SJSA1 (cell line): Measurements from ENCODE around the gene LAPTM4A. TPM values are rescaled to one million over a fixed set of nuclear protein-coding genes. Genes with fewer than 3 reads are reported as not detected.
A peak's percentile ranks its signal among the peaks of the same experiment; 100 is the strongest.
"Not testable (repeated sequence)": the region's sequence is repeated elsewhere in the genome, so short reads cannot be mapped to it uniquely, and the experiment has no call there.

ENCODE experiments used
- DNase-seq, 2 experiments: peaks; one replicate each; pipeline ENCODE4 v3.0.0-alpha.2; 2015 to 2020; ENCODE audit warnings: low spot score in 2 of 2, low read depth in 1 of 2
- H3K27ac ChIP-seq: fragments of 250-450 bp; sonication (Bioruptor Pico); 2 replicates; pipeline ENCODE4 v1.5.1; 2020; ENCODE audit warnings: mild to moderate bottlenecking, moderate library complexity
- H3K27me3 ChIP-seq: fragments of 250-450 bp; sonication (Bioruptor Pico); replicated peaks from 2 replicates; pipeline ENCODE4 v1.5.1; 2020; ENCODE audit warnings: mild to moderate bottlenecking, moderate library complexity
- H3K36me3 ChIP-seq: fragments of 250-450 bp; sonication (Bioruptor Pico); 2 replicates; pipeline ENCODE4 v1.5.1; 2020; ENCODE audit warnings: mild to moderate bottlenecking
- H3K4me1 ChIP-seq: fragments of 250-450 bp; sonication (Bioruptor Pico); replicated peaks from 2 replicates; pipeline ENCODE4 v1.6.1; 2021; ENCODE audit warnings: mild to moderate bottlenecking
- H3K4me3 ChIP-seq: fragments of 250-450 bp; sonication (Bioruptor Pico); 2 replicates; pipeline ENCODE4 v1.5.1; 2020; ENCODE audit warnings: mild to moderate bottlenecking
- H3K9me3 ChIP-seq: fragments of 250-450 bp; sonication (Bioruptor Pico); replicated peaks from 2 replicates; pipeline ENCODE4 v1.5.1; 2020; ENCODE audit warnings: mild to moderate bottlenecking
- total RNA-seq: library from RNA; depleted of rRNA; stranded (reverse); fragments of >200 nt; shearing (Covaris generic); gene quantifications from 2 replicates; pipeline ENCODE4 v1.2.3, GENCODE V29; 2014

The LAPTM4A gene
- total RNA-seq, 1 experiment from 2014 or later, result 214 TPM

- peaks cover 13% of the 10 kb centered on the region for H3K4me1 ChIP-seq
- DNase-seq, result peak; percentile 47 to 64
- H3K4me3 ChIP-seq, H3K27me3 ChIP-seq, H3K9me3 ChIP-seq, H3K27ac ChIP-seq, H3K36me3 ChIP-seq: not testable (repeated sequence)
These were observed 34.5 kb upstream of the LAPTM4A start for GRCh38 chr2:20085909-20086308.

GRCh38 chr2:20082812-20083211 is 31.4 kb upstream of the LAPTM4A start:
- not testable (repeated sequence) for H3K36me3 ChIP-seq, H3K9me3 ChIP-seq, H3K27me3 ChIP-seq

GRCh38 chr2:20081841-20082240 is 30.4 kb upstream of the LAPTM4A start:
- H3K27me3 ChIP-seq, result no peaks in the 10 kb centered on the region
- DNase-seq, result no peak
- peaks cover 12% of the 10 kb centered on the region for H3K4me1 ChIP-seq
- no peaks in the 10 kb centered on the region for H3K36me3 ChIP-seq
- H3K4me3 ChIP-seq, result no peak overlapping the region
- no peak overlapping the region for H3K27ac ChIP-seq
- peaks cover 3% of the 10 kb centered on the region; the same call in 1 of the 2 replicates for H3K9me3 ChIP-seq

More at GRCh38 chr2:20082812-20083211, 31.4 kb upstream of the LAPTM4A start:
- DNase-seq, H3K27ac ChIP-seq, H3K4me3 ChIP-seq: not testable (repeated sequence)
- H3K4me1 ChIP-seq, result peaks cover 12% of the 10 kb centered on the region

- H3K27ac ChIP-seq, result no peak overlapping the region
- DNase-seq, result no peak
- H3K9me3 ChIP-seq, result peaks cover 3% of the 10 kb centered on the region; the same call in 1 of the 2 replicates
- H3K4me3 ChIP-seq, result no peak overlapping the region
- peaks cover 9% of the 10 kb centered on the region for H3K4me1 ChIP-seq
- H3K36me3 ChIP-seq, result no peaks in the 10 kb centered on the region
- H3K27me3 ChIP-seq, result no peaks in the 10 kb centered on the region
These were observed 29.5 kb upstream of the LAPTM4A start for GRCh38 chr2:20080839-20081415.

- H3K27me3 ChIP-seq, result no peaks in the 10 kb centered on the region
- H3K36me3 ChIP-seq, result no peaks in the 10 kb centered on the region
These were observed 29.0 kb upstream of the LAPTM4A start for GRCh38 chr2:20080428-20080827.

GRCh38 chr2:20079546-20080115 is 28.2 kb upstream of the LAPTM4A start:
- Histone ChIP-seq H3K36me3 (no peaks in the 10 kb centered on the region), H3K27me3 (no peaks in the 10 kb centered on the region), H3K4me1 (peaks cover 6% of the 10 kb centered on the region), H3K27ac (no peak overlapping the region), H3K9me3 (peaks cover 3% of the 10 kb centered on the region; the same call in 1 of the 2 replicates), H3K4me3 (no peak overlapping the region)
- no peak for DNase-seq

More at GRCh38 chr2:20080428-20080827, 29.0 kb upstream of the LAPTM4A start:
- H3K27ac ChIP-seq, result no peak overlapping the region
- H3K4me1 ChIP-seq, result peaks cover 6% of the 10 kb centered on the region
- no peak for DNase-seq
- H3K9me3 ChIP-seq, result peaks cover 3% of the 10 kb centered on the region; the same call in 1 of the 2 replicates
- no peak overlapping the region for H3K4me3 ChIP-seq

GRCh38 chr2:20077411-20077940 is 26.0 kb upstream of the LAPTM4A start:
- Histone ChIP-seq H3K36me3 (no peaks in the 10 kb centered on the region), H3K27me3 (no peaks in the 10 kb centered on the region), H3K4me1 (peaks cover 14% of the 10 kb centered on the region), H3K9me3 (peaks cover 3% of the 10 kb centered on the region; the same call in 1 of the 2 replicates), H3K4me3 (no peak overlapping the region), H3K27ac (no peak overlapping the region)
- DNase-seq, result no peak

- Histone ChIP-seq H3K4me3 (no peak overlapping the region), H3K9me3 (peaks cover 3% of the 10 kb centered on the region; the same call in 1 of the 2 replicates), H3K4me1 (peaks cover 21% of the 10 kb centered on the region), H3K36me3 (no peaks in the 10 kb centered on the region), H3K27me3 (no peaks in the 10 kb centered on the region), H3K27ac (no peak overlapping the region)
- DNase-seq, result no peak
These were observed 25.3 kb upstream of the LAPTM4A start for GRCh38 chr2:20076757-20077156.

- Histone ChIP-seq H3K27ac (no peak overlapping the region), H3K4me3 (no peak overlapping the region), H3K4me1 (peaks cover 28% of the 10 kb centered on the region), H3K36me3 (no peaks in the 10 kb centered on the region), H3K9me3 (peaks cover 3% of the 10 kb centered on the region; the same call in 1 of the 2 replicates), H3K27me3 (no peaks in the 10 kb centered on the region)
- no peak for DNase-seq
These were observed 23.5 kb upstream of the LAPTM4A start for GRCh38 chr2:20074901-20075300.

- H3K27me3 ChIP-seq, DNase-seq, H3K27ac ChIP-seq, H3K36me3 ChIP-seq, H3K4me3 ChIP-seq, H3K9me3 ChIP-seq: not testable (repeated sequence)
- peaks cover 28% of the 10 kb centered on the region for H3K4me1 ChIP-seq
These were observed 22.7 kb upstream of the LAPTM4A start for GRCh38 chr2:20074046-20074648.

- Histone ChIP-seq H3K9me3 (0 out of 2 replicates have a peak, but pooled peaks cover 3% of the 10 kb centered on the region), H3K27ac (no peak overlapping the region), H3K27me3 (no peaks in the 10 kb centered on the region), H3K36me3 (no peaks in the 10 kb centered on the region), H3K4me1 (peaks cover 34% of the 10 kb centered on the region), H3K4me3 (no peak overlapping the region)
- DNase-seq, result no peak
These were observed 22.0 kb upstream of the LAPTM4A start for GRCh38 chr2:20073460-20073859.

- Histone ChIP-seq H3K4me3 (peak overlapping the region; percentile 1; the same call in 1 of the 2 replicates), H3K4me1 (peaks cover 43% of the 10 kb centered on the region)
- DNase-seq, result no peak
These were observed 21.2 kb upstream of the LAPTM4A start for GRCh38 chr2:20072436-20073158.

More at GRCh38 chr2:20072436-20073158, 21.2 kb upstream of the LAPTM4A start:
- H3K27ac ChIP-seq, result peak overlapping the region; percentile 91
- 0 out of 2 replicates have a peak, but pooled peaks cover 2% of the 10 kb centered on the region for H3K9me3 ChIP-seq
- H3K36me3 ChIP-seq, result no peaks in the 10 kb centered on the region
- no peaks in the 10 kb centered on the region for H3K27me3 ChIP-seq
